Suprapubic skin (tissue), 3 donors: Measurements from ENCODE around the gene DDHD1.

Experiments
- CTCF ChIP-seq, 2 donors: fragments of 200-600 bp in 1 of 2; fragments of 450-650 bp in 1 of 2; sonication (generic) in 1 of 2; IDR thresholded peaks; one replicate each; pipeline ENCODE4 v1.5.1; 2016 to 2019; ENCODE audit warnings: antibody characterized with exemption in 2 of 2, mild to moderate bottlenecking in 1 of 2, moderate library complexity in 1 of 2
- EP300 ChIP-seq: sonication (generic); formaldehyde crosslinking; IDR thresholded peaks from one replicate; pipeline ENCODE4 v1.6.1; 2017; ENCODE audit warnings: antibody characterized with exemption

GRCh38 chr14:53035336-53036210, 117.5 kb downstream of the DDHD1 start:
- TF ChIP-seq CTCF (IDR thresholded peaks at IDR 0.05) (no peak), EP300 (no peak)
